Activated T-cell treated with anti-CD3 and anti-CD28 coated beads for 4 hours (primary cell): ENCODE data around the gene TNFAIP8L3.
"Not testable (repeated sequence)": the region's sequence is repeated elsewhere in the genome, so short reads cannot be mapped to it uniquely, and the experiment has no call there.

Experiments used
- DNase-seq: peaks from one replicate; pipeline ENCODE4 v3.0.0-alpha.2; 2020

TNFAIP8L3 gene

GRCh38 chr15:51051776-51052175 lies 42.9 kb downstream of the TNFAIP8L3 start:
- DNase-seq: no peak

GRCh38 chr15:51049081-51049480 lies 45.6 kb downstream of the TNFAIP8L3 start:
- DNase-seq: no peak

GRCh38 chr15:51048308-51048707 lies 46.4 kb downstream of the TNFAIP8L3 start:
- no peak for DNase-seq

- DNase-seq: no peak
Measured at GRCh38 chr15:51046799-51047449, 47.8 kb downstream of the TNFAIP8L3 start.

GRCh38 chr15:51046016-51046415 lies 48.7 kb downstream of the TNFAIP8L3 start:
- no peak for DNase-seq

- DNase-seq: no peak
Measured at GRCh38 chr15:51044037-51044727, 50.5 kb downstream of the TNFAIP8L3 start.

- DNase-seq: no peak
Measured at GRCh38 chr15:51038974-51039319, 55.8 kb downstream of the TNFAIP8L3 start.

- DNase-seq: no peak
Measured at GRCh38 chr15:51038162-51038973, 56.3 kb downstream of the TNFAIP8L3 start.

GRCh38 chr15:51037474-51037873 lies 57.2 kb downstream of the TNFAIP8L3 start:
- DNase-seq: not testable (repeated sequence)

GRCh38 chr15:51030649-51031316 lies 63.9 kb downstream of the TNFAIP8L3 start:
- no peak for DNase-seq

GRCh38 chr15:51025454-51025846 lies 69.3 kb downstream of the TNFAIP8L3 start:
- DNase-seq: no peak

GRCh38 chr15:51024735-51025453 lies 69.8 kb downstream of the TNFAIP8L3 start:
- DNase-seq: no peak

- DNase-seq: no peak
Measured at GRCh38 chr15:51023499-51023898, 71.2 kb downstream of the TNFAIP8L3 start.

- no peak for DNase-seq
Measured at GRCh38 chr15:51022206-51022605, 72.5 kb downstream of the TNFAIP8L3 start.

- no peak for DNase-seq
Measured at GRCh38 chr15:51016615-51017014, 78.1 kb downstream of the TNFAIP8L3 start.

- no peak for DNase-seq
Measured at GRCh38 chr15:51011212-51011611, 83.5 kb downstream of the TNFAIP8L3 start.

- DNase-seq: no peak
Measured at GRCh38 chr15:51007131-51007666, 87.5 kb downstream of the TNFAIP8L3 start.
